MCF 10A (cell line): ENCODE results near the gene RBM47. TPM values are rescaled to one million over a fixed set of nuclear protein-coding genes. Genes with fewer than 3 reads are reported as not detected.

ENCODE experiments used
- BruUV-seq: library from RNA; stranded (reverse); fragments of 400-500 nt; replicated peaks from 2 replicates; lab custom pipeline; 2021; lab: Mats Ljungman, UMichigan
- CTCF ChIA-PET: fragments of 300-600 bp; sonication (Branson Sonifier 250); formaldehyde crosslinking; extraction: SDS; loops from one replicate; lab custom pipeline; 2021; ENCODE audit warnings: antibody characterized with exemption, inconsistent platforms; lab: Yijun Ruan, JAX
- POLR2A ChIA-PET: fragments of 300-600, 350-650 bp; sonication (Branson Sonifier 250); formaldehyde crosslinking; extraction: SDS; loops from one replicate; lab custom pipeline; 2020; ENCODE audit warnings: antibody characterized with exemption, inconsistent platforms; lab: Yijun Ruan, JAX
- DNase-seq: peaks from one replicate; pipeline ENCODE4 v3.0.0-alpha.2; 2018; ENCODE audit not compliant: unreplicated experiment
- H3K27ac Mint-ChIP-seq: one replicate; pipeline ENCODE4 v1.8.0; 2022; ENCODE audit warnings: mild to moderate bottlenecking, low read depth, mixed read lengths; ENCODE audit not compliant: unreplicated experiment
- H3K27me3 Mint-ChIP-seq: one replicate; pipeline ENCODE4 v1.8.0; 2022; ENCODE audit warnings: mixed read lengths; ENCODE audit not compliant: insufficient read depth, unreplicated experiment
- H3K36me3 Mint-ChIP-seq: one replicate; pipeline ENCODE4 v1.8.0; 2022; ENCODE audit warnings: mild to moderate bottlenecking, moderate library complexity, mixed read lengths; ENCODE audit not compliant: insufficient read depth, unreplicated experiment
- H3K4me1 Mint-ChIP-seq: one replicate; pipeline ENCODE4 v1.8.0; 2022; ENCODE audit warnings: mixed read lengths; ENCODE audit not compliant: insufficient read depth, unreplicated experiment
- H3K4me3 Mint-ChIP-seq: one replicate; pipeline ENCODE4 v1.8.0; 2022; ENCODE audit warnings: mild to moderate bottlenecking, moderate library complexity, mixed read lengths; ENCODE audit not compliant: unreplicated experiment
- H3K9me3 Mint-ChIP-seq: one replicate; pipeline ENCODE4 v1.8.0; 2022; ENCODE audit warnings: mixed read lengths; ENCODE audit not compliant: unreplicated experiment
- intact Hi-C: fragments of 100-400 bp; cut with micrococcal nuclease; formaldehyde crosslinking; loops from 2 replicates; pipeline ENCODE4 v1.14.1; 2022
- total RNA-seq: library from RNA; stranded (reverse); gene quantifications from 2 replicates; pipeline ENCODE4 v1.2.3, GENCODE V29; 2022
- TF ChIP-seq, protein P1 (sequence below): fragments of 200-600 bp; IDR thresholded peaks from one replicate; pipeline ENCODE4 v1.8.0; 2022; ENCODE audit warnings: antibody characterized with exemption, mild to moderate bottlenecking; ENCODE audit not compliant: unreplicated experiment

Gene RBM47
- total RNA-seq, 1 experiment from 2014 or later = 1.8 TPM

DNA sequence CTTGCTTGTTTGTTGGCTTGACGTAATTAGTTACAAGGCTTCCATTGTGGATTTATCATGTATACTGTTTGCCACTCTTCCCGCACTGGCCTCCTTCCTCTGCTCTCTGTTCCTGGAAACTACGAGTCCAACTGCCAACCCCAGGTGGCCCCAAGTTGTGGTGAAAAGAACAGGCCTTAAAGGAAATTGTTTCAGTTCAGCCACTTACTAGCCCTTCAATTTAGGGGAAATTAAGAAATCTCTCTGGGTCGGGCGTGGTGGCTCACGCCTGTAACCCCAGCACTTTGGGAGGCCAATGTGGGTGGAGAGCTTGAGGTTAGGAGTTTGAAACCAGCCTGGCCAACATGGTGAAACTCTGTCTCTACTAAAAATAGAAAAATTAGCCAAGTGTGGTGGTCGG, 28.0 kb downstream of the RBM47 start:
- no TSS peak for BruUV-seq
- Mint-ChIP-seq H3K27ac (no peak overlapping the region), H3K36me3 (no peaks in the 10 kb centered on the region), H3K4me1 (no peaks in the 10 kb centered on the region), H3K4me3 (no peak overlapping the region), H3K9me3 (no peaks in the 10 kb centered on the region), H3K27me3 (no peaks in the 10 kb centered on the region)
- no peak for DNase-seq
- TF ChIP-seq, protein P1, sequence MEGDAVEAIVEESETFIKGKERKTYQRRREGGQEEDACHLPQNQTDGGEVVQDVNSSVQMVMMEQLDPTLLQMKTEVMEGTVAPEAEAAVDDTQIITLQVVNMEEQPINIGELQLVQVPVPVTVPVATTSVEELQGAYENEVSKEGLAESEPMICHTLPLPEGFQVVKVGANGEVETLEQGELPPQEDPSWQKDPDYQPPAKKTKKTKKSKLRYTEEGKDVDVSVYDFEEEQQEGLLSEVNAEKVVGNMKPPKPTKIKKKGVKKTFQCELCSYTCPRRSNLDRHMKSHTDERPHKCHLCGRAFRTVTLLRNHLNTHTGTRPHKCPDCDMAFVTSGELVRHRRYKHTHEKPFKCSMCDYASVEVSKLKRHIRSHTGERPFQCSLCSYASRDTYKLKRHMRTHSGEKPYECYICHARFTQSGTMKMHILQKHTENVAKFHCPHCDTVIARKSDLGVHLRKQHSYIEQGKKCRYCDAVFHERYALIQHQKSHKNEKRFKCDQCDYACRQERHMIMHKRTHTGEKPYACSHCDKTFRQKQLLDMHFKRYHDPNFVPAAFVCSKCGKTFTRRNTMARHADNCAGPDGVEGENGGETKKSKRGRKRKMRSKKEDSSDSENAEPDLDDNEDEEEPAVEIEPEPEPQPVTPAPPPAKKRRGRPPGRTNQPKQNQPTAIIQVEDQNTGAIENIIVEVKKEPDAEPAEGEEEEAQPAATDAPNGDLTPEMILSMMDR = no peak
- POLR2A ChIA-PET = no interaction called here
- intact Hi-C loops = no loop called here
- CTCF ChIA-PET = no interaction called here

DNA sequence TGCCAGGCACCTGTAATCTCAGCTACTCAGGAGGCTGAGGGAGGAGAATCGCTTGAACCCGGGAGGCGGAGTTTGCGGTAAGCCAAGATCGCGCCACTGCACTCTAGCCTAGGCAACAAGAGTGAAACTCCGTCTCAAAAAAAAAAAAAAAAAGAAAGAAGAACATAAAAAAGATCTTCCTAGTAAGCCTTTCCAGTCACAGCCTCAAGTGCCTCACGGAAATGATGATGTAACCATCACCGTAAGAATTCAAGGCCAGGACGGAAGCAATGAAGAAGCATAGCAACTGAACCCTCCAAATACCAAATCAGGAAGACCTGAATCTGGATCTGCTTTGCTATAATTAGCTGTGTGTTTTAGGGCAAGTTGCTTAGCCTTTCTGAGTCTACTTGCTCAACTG, 28.8 kb downstream of the RBM47 start:
- POLR2A ChIA-PET = no interaction called here
- TF ChIP-seq, protein P1 = no peak
- BruUV-seq = no TSS peak
- DNase-seq = no peak
- Mint-ChIP-seq H3K27me3 (no peaks in the 10 kb centered on the region), H3K36me3 (no peaks in the 10 kb centered on the region), H3K4me1 (no peaks in the 10 kb centered on the region), H3K9me3 (no peaks in the 10 kb centered on the region), H3K4me3 (no peak overlapping the region), H3K27ac (no peak overlapping the region)
- CTCF ChIA-PET = interaction anchor here (0.6 to 0.9 kb wide), 2 partner anchors 10 to 37 kb away, joined by 3 read pairs; no protein-coding TSS in a partner anchor
- intact Hi-C loops = no loop called here

DNA sequence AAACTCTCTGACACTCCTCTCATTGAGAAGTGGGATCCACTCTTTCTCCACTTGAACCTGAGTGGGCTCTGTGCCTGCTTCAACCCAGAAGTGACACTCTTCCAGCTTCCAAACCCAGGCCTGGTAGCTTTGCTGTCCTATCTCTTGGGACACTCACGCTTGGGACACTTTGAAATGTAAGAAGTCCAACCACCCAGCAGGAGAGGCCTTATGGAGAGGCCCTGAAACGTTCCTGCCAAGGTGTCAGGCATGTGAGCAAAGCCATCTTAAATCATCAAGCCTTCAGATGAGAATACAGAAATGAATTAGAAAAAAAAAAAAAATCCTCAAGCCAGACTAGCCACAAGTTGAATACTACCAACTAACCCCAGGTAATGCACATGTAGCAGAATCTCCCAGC, 30.2 kb downstream of the RBM47 start:
- Mint-ChIP-seq H3K27ac (no peak overlapping the region), H3K9me3 (no peaks in the 10 kb centered on the region), H3K36me3 (no peaks in the 10 kb centered on the region), H3K27me3 (no peaks in the 10 kb centered on the region), H3K4me1 (peaks cover 7% of the 10 kb centered on the region), H3K4me3 (no peak overlapping the region)
- TF ChIP-seq, protein P1 = no peak
- POLR2A ChIA-PET = interaction anchor here (0.7 to 1.3 kb wide), 2 partner anchors 13 to 16 kb away, joined by 3 read pairs; no protein-coding TSS in a partner anchor
- DNase-seq = no peak
- no TSS peak for BruUV-seq
- intact Hi-C loops = no loop called here
- CTCF ChIA-PET = no interaction called here

DNA sequence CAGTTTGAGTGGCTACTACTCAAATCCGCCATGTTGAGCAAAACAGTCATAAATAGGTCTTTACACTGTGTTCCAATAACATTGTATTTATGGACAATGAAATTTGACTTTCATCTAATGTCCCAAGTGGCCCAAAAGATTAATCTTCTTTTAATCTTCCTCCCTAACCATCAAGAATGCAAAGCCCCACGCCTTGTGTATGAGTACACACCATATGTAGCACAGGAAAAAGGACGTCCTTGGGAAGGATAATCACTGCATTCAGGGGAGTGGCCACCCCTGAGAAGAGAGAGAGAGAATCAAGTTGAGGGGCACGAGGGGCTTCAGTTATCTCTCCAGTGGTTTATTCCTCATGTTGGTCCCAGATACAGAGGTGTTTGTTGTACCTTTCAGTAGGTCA, 33.1 kb downstream of the RBM47 start:
- H3K27ac Mint-ChIP-seq = no peak overlapping the region
- H3K9me3 Mint-ChIP-seq = no peaks in the 10 kb centered on the region
- H3K4me1 Mint-ChIP-seq = peaks cover 10% of the 10 kb centered on the region
- H3K4me3 Mint-ChIP-seq = no peak overlapping the region
- TF ChIP-seq, protein P1 = no peak
- H3K27me3 Mint-ChIP-seq = no peaks in the 10 kb centered on the region
- no peak for DNase-seq
- intact Hi-C loops = no loop called here
- CTCF ChIA-PET = no interaction called here
- no peaks in the 10 kb centered on the region for H3K36me3 Mint-ChIP-seq
- POLR2A ChIA-PET = interaction anchor here (0.7 kb wide), 1 partner anchor 23 kb away, joined by 3 read pairs; no protein-coding TSS in a partner anchor
- BruUV-seq = no TSS peak
